GM12878 (cell line): ENCODE measurements around the gene VWA3B. TPM values are rescaled to one million over a fixed set of nuclear protein-coding genes. Genes with fewer than 3 reads are reported as not detected.

ENCODE experiments used
- ATAC-seq: fragments of 200-7000 bp; cut with Tn5 transposase; 3 replicates; pipeline ENCODE4 v1.9.1; 2020; ENCODE audit warnings: mild to moderate bottlenecking, moderate library complexity
- BruUV-seq: library from RNA; stranded (reverse); fragments of 400-500 nt; replicated peaks from 2 replicates; lab custom pipeline; 2021; lab: Mats Ljungman, UMichigan
- CTCF ChIA-PET: fragments of 300-600 bp; sonication (Branson Sonifier 250); formaldehyde crosslinking; extraction: SDS; loops from one replicate; lab custom pipeline; 2021; ENCODE audit warnings: inconsistent platforms; lab: Yijun Ruan, JAX
- POLR2A ChIA-PET: fragments of 350-600 bp; formaldehyde crosslinking; extraction: SDS; loops from one replicate; lab custom pipeline; 2021; ENCODE audit warnings: inconsistent platforms; lab: Charles Lee
- RAD21 ChIA-PET: fragments of 300-600 bp; sonication (Branson Sonifier 250); formaldehyde crosslinking; loops from one replicate; lab custom pipeline; 2023; ENCODE audit warnings: antibody characterized with exemption; ENCODE audit not compliant: unreplicated experiment; lab: Charles Lee
- SMC1A ChIA-PET: fragments of 300-600 bp; sonication (Branson Sonifier 250); formaldehyde crosslinking; loops from one replicate; lab custom pipeline; 2023; ENCODE audit not compliant: unreplicated experiment, uncharacterized antibody; lab: Charles Lee
- DNase-seq: peaks from one replicate; pipeline ENCODE4 v3.0.0-alpha.2; 2011; ENCODE audit warnings: low read depth, low spot score
- FAIRE-seq: peaks from 3 replicates; lab custom pipeline; 2011; peaks lifted over from hg19 to GRCh38; lab: Jason Lieb, UNC
- H2AFZ ChIP-seq: 2 replicates; pipeline ENCODE4 v1.6.0; 2011; ENCODE audit warnings: low read depth, low read length, control low read depth; ENCODE audit not compliant: control insufficient read depth
- H3K27ac ChIP-seq: 2 replicates; pipeline ENCODE4 v1.5.1; 2011; ENCODE audit warnings: control low read depth; ENCODE audit not compliant: control insufficient read depth, insufficient read depth
- H3K27me3 ChIP-seq, 2 experiments: replicated peaks in 1 of 2; 2 replicates each; pipeline versions ENCODE4 v1.6.0 to v1.6.1; 2011; ENCODE audit warnings: low read length in 1 of 2; ENCODE audit not compliant: control insufficient read depth in 2 of 2, insufficient read depth in 2 of 2
- H3K36me3 ChIP-seq, 2 experiments: 2 replicates each; pipeline ENCODE4 v1.5.1; 2011; ENCODE audit warnings: low read length in 1 of 2; ENCODE audit not compliant: control insufficient read depth in 2 of 2, insufficient read depth in 2 of 2
- H3K4me1 ChIP-seq: 2 replicates; pipeline ENCODE4 v1.6.1; 2011; ENCODE audit warnings: mild to moderate bottlenecking, low read length, moderate library complexity, mixed read lengths; ENCODE audit not compliant: control insufficient read depth, insufficient read depth
- H3K4me2 ChIP-seq: 2 replicates; pipeline ENCODE4 v1.6.0; 2011; ENCODE audit warnings: control low read depth; ENCODE audit not compliant: control insufficient read depth, insufficient read depth
- H3K4me3 ChIP-seq: fragments of 200-600 bp; sonication (generic); 2 replicates; pipeline ENCODE4 v1.5.1; 2016
- H3K79me2 ChIP-seq: 2 replicates; pipeline ENCODE4 v1.6.0; 2011; ENCODE audit warnings: low read length; ENCODE audit not compliant: control insufficient read depth, insufficient read depth
- H3K9ac ChIP-seq: 2 replicates; pipeline ENCODE4 v1.8.0; 2011; ENCODE audit warnings: low read length, control low read depth, mixed read lengths; ENCODE audit not compliant: control insufficient read depth, insufficient read depth
- H3K9me3 ChIP-seq: replicated peaks from 3 replicates; pipeline ENCODE4 v1.5.1; 2011; ENCODE audit warnings: mild to moderate bottlenecking, low read length; ENCODE audit not compliant: control insufficient read depth, insufficient read depth
- H4K20me1 ChIP-seq: 2 replicates; pipeline ENCODE4 v1.6.0; 2011; ENCODE audit not compliant: control insufficient read depth, insufficient read depth
- FOXK2 ChIP-seq: fragments of 450-650 bp; IDR thresholded peaks from 2 replicates; pipeline ENCODE4 v1.6.1; 2017; ENCODE audit warnings: mild to moderate bottlenecking, moderate library complexity
- GABPA ChIP-seq: IDR thresholded peaks from 2 replicates; pipeline ENCODE4 v1.6.1; 2014; ENCODE audit warnings: antibody characterized with exemption, low read depth, mild to moderate bottlenecking, inconsistent platforms
- HDGF ChIP-seq: fragments of 450-650 bp; IDR thresholded peaks from 2 replicates; pipeline ENCODE4 v1.6.1; 2016; ENCODE audit warnings: antibody characterized with exemption
- MEF2B ChIP-seq: fragments of 450-650 bp; IDR thresholded peaks from 2 replicates; pipeline ENCODE4 v1.6.1; 2018; ENCODE audit warnings: mild to moderate bottlenecking, moderate library complexity; ENCODE audit not compliant: partially characterized antibody, poor library complexity, severe bottlenecking
- PAX8 ChIP-seq: fragments of 450-650 bp; IDR thresholded peaks from 2 replicates; pipeline ENCODE4 v1.6.1; 2017; ENCODE audit warnings: mild to moderate bottlenecking, moderate library complexity
- RAD21 ChIP-seq: IDR thresholded peaks from 2 replicates; pipeline ENCODE4 v1.6.1; 2011; ENCODE audit warnings: mild to moderate bottlenecking, low read depth, low read length, moderate library complexity; ENCODE audit not compliant: insufficient read depth
- ZBTB4 ChIP-seq: fragments of 450-650 bp; formaldehyde crosslinking; IDR thresholded peaks from 2 replicates; pipeline ENCODE4 v1.4.0; 2022; ENCODE audit warnings: mild to moderate bottlenecking, moderate library complexity
- WGBS: methylation state at CpG from one replicate; pipeline ENCODE4 v1.1.6; 2016; ENCODE audit warnings: low lambda C conversion rate; ENCODE audit not compliant: insufficient replicate concordance, insufficient coverage; ENCODE audit errors: missing lambda C conversion rate; 5-methylcytosine and 5-hydroxymethylcytosine counted together
- in situ Hi-C: fragments of 300-500 bp; cut with MboI; formaldehyde crosslinking; loops from 9 replicates; pipeline ENCODE4 v1.14.3; 2018; ENCODE audit warnings: mixed read lengths
- intact Hi-C: fragments of 100-400 bp; cut with micrococcal nuclease; formaldehyde crosslinking; loops from one replicate; pipeline ENCODE4 v1.14.2; 2022; ENCODE audit not compliant: unreplicated experiment
- polyA plus RNA-seq, 11 experiments: library from polyadenylated mRNA; depleted of rRNA in 4 of 11; unstranded in 6 of 11; stranded (reverse) in 5 of 11; fragments of >200 nt; fragmentation: Nextera tagmentation in 4 of 11; fragmentation: Illumina TruSeq in 1 of 11; extraction: Ambion mirVana in 4 of 11; extraction: Trizol in 1 of 11; gene quantifications; 1 replicate in 1 of 11; 2 replicates in 10 of 11; pipeline versions ENCODE4 v1.2.1 to v1.2.3, GENCODE V29; 2011 to 2016; ENCODE audit warnings: inconsistent platforms in 2 of 11, missing spikeins in 2 of 11, low read depth in 1 of 11
- total RNA-seq, 4 experiments: library from RNA; depleted of rRNA in 3 of 4; stranded (reverse); fragments of >200 nt in 3 of 4; fragmentation: Illumina TruSeq in 1 of 4; extraction: Trizol in 1 of 4; gene quantifications; 2 replicates each; pipeline versions ENCODE4 v1.2.1 to v1.2.3, GENCODE V29; 2013 to 2021

The VWA3B gene
- total and polyA plus RNA-seq, 10 of the 15 experiments (the other 5 are each of a cell fraction or from before 2014, with no cell fraction given), result 0.04 to 0.86 (median 0.19) TPM; not detected in 4

GRCh38 chr2:98050070-98050469 lies 36.9 kb upstream of the VWA3B start (continued):
- TF ChIP-seq ZBTB4 (CRISPR knock-in tag), result no peak

GRCh38 chr2:98058191-98058975 lies 28.6 kb upstream of the VWA3B start:
- intact Hi-C loops, result no loop called here
- no peaks in the 10 kb centered on the region for H3K27me3 ChIP-seq
- RAD21 ChIA-PET, result no interaction called here
- 62% methylated on average over 14 of the region's 14 CpGs for WGBS
- POLR2A ChIA-PET, result no interaction called here
- no peaks in the 10 kb centered on the region for H3K79me2 ChIP-seq
- H3K9ac ChIP-seq, result no peak overlapping the region
- CTCF ChIA-PET, result no interaction called here
- no peaks in the 10 kb centered on the region for H3K4me1 ChIP-seq
- no peak for DNase-seq
- in situ Hi-C loops, result no loop called here
- no peak overlapping the region for H3K4me2 ChIP-seq
- H3K9me3 ChIP-seq, result no peaks in the 10 kb centered on the region
- BruUV-seq, result no TSS peak
- H3K27ac ChIP-seq, result no peak overlapping the region
- TF ChIP-seq RAD21 (no peak), FOXK2 (no peak), MEF2B (no peak), GABPA (no peak), PAX8 (no peak), HDGF (no peak)
- SMC1A ChIA-PET, result interaction anchor here (1.1 kb wide), 1 partner anchor 12 kb away, joined by 3 read pairs; no protein-coding TSS in a partner anchor
- H3K4me3 ChIP-seq, result no peak overlapping the region
- H3K36me3 ChIP-seq, result no peaks in the 10 kb centered on the region
- H2AFZ ChIP-seq, result no peak overlapping the region
- no peak for ATAC-seq
- H4K20me1 ChIP-seq, result no peaks in the 10 kb centered on the region
- no peak for FAIRE-seq
